ENCODE data around the gene SORBS2.

The SORBS2 gene

GRCh38 chr4:185540040-185540439 is 272.0 kb downstream of the SORBS2 start:
- Mint-ChIP-seq H3K9me3 (no peaks in the 10 kb centered on the region), H3K4me3 (no peak overlapping the region), H3K27me3 (ENCODE audit: low read depth, poor library complexity) (peaks cover 13% of the 10 kb centered on the region), H3K4me1 (peaks cover 16% of the 10 kb centered on the region), H3K27ac (no peak overlapping the region), H3K36me3 (ENCODE audit: low read depth) (no peaks in the 10 kb centered on the region)
- no peak for DNase-seq
- TF ChIP-seq CTCF (IDR thresholded peaks at IDR 0.05), result no peak

GRCh38 chr4:185538806-185539205 is 273.2 kb downstream of the SORBS2 start:
- H3K4me3 Mint-ChIP-seq, result no peak overlapping the region
- TF ChIP-seq CTCF (IDR thresholded peaks at IDR 0.05), result no peak

GRCh38 chr4:185536411-185536709 is 275.6 kb downstream of the SORBS2 start:
- TF ChIP-seq CTCF (IDR thresholded peaks at IDR 0.05), result no peak
- no peaks in the 10 kb centered on the region for H3K36me3 Mint-ChIP-seq (ENCODE audit: low read depth)
- H3K4me3 Mint-ChIP-seq, result peak overlapping the region; percentile 22
- H3K4me1 Mint-ChIP-seq, result peaks cover 12% of the 10 kb centered on the region
- H3K9me3 Mint-ChIP-seq, result no peaks in the 10 kb centered on the region
- DNase-seq, result no peak
- H3K27me3 Mint-ChIP-seq (ENCODE audit: low read depth, poor library complexity), result peaks cover 17% of the 10 kb centered on the region
- H3K27ac Mint-ChIP-seq, result no peak overlapping the region

More at GRCh38 chr4:185538806-185539205, 273.2 kb downstream of the SORBS2 start:
- peaks cover 20% of the 10 kb centered on the region for H3K4me1 Mint-ChIP-seq
- DNase-seq, result no peak
- no peaks in the 10 kb centered on the region for H3K9me3 Mint-ChIP-seq
- H3K36me3 Mint-ChIP-seq (ENCODE audit: low read depth), result no peaks in the 10 kb centered on the region
- H3K27ac Mint-ChIP-seq, result no peak overlapping the region
- H3K27me3 Mint-ChIP-seq (ENCODE audit: low read depth, poor library complexity), result peaks cover 21% of the 10 kb centered on the region

- peaks cover 17% of the 10 kb centered on the region for H3K27me3 Mint-ChIP-seq (ENCODE audit: low read depth, poor library complexity)
- H3K4me3 Mint-ChIP-seq, result peak overlapping the region; percentile 79
- no peak for TF ChIP-seq CTCF (IDR thresholded peaks at IDR 0.05)
- H3K9me3 Mint-ChIP-seq, result no peaks in the 10 kb centered on the region
- H3K36me3 Mint-ChIP-seq (ENCODE audit: low read depth), result no peaks in the 10 kb centered on the region
- peaks cover 13% of the 10 kb centered on the region for H3K4me1 Mint-ChIP-seq
- H3K27ac Mint-ChIP-seq, result no peak overlapping the region
- DNase-seq, result no peak
Measured at GRCh38 chr4:185535612-185536410, 276.2 kb downstream of the SORBS2 start.

Measured in nephron progenitor cell (in vitro differentiated cells).